ENCODE measurements around the gene DAPK1. TPM values are rescaled to one million over a fixed set of nuclear protein-coding genes. Genes with fewer than 3 reads are reported as not detected.

The DAPK1 gene
- total and polyA plus RNA-seq, 2 donors (not counting 1 experiment from before 2014, with no cell fraction given), result 1.7 to 2.8 TPM

GRCh38 chr9:87739546-87739945 is 241.9 kb downstream of the DAPK1 start:
- H3K79me2 ChIP-seq (ENCODE audit: control insufficient read depth, insufficient read depth, low read length), result no peaks in the 10 kb centered on the region
- intact Hi-C loops (cut with micrococcal nuclease), result no loop called here
- TF ChIP-seq EZH2 (IDR thresholded peaks at IDR 0.05; ENCODE audit: borderline replicate concordance, insufficient read depth, low read depth, low read length, poor library complexity, severe bottlenecking), result no peak
- TF ChIP-seq CTCF (IDR thresholded peaks at IDR 0.05), result no peak
- H3K4me1 Mint-ChIP-seq, result no peaks in the 10 kb centered on the region
- peaks cover 2% of the 10 kb centered on the region for H3K9me3 Mint-ChIP-seq (ENCODE audit: insufficient read depth)
- no peak overlapping the region for H3K4me2 ChIP-seq (replicated peaks; ENCODE audit: low read depth, low read length, poor library complexity, severe bottlenecking)
- H3K27ac ChIP-seq (ENCODE audit: low read length in 2 of 2), result no peak overlapping the region
- no peak overlapping the region for H3K4me3 Mint-ChIP-seq
- H3K4me3 ChIP-seq (ENCODE audit: control extremely low read depth in 1 of 5, extremely low read depth in 1 of 5, insufficient read depth in 1 of 5, low read depth in 2 of 5, low read length in 4 of 5), result no peak overlapping the region
- H3K27me3 Mint-ChIP-seq, result no peaks in the 10 kb centered on the region
- H3K4me1 ChIP-seq (ENCODE audit: control insufficient read depth in 2 of 2, insufficient read depth in 2 of 2, low read length in 2 of 2), result no peaks in the 10 kb centered on the region
- CTCF ChIA-PET, result no interaction called here
- no peak overlapping the region for H3K9ac ChIP-seq (ENCODE audit: low read length)
- H3K27ac Mint-ChIP-seq, result no peak overlapping the region
- no peak overlapping the region for H2AFZ ChIP-seq (ENCODE audit: insufficient read depth, low read depth, low read length, poor library complexity, severe bottlenecking)
- no peaks in the 10 kb centered on the region for H3K36me3 ChIP-seq (replicated peaks in 1 of 2; ENCODE audit: control extremely low read depth in 1 of 2, control insufficient read depth in 1 of 2, extremely low read depth in 1 of 2, insufficient read depth in 2 of 2, low read length in 1 of 2)
- H3K27me3 ChIP-seq (replicated peaks in 1 of 4; ENCODE audit: control extremely low read depth in 1 of 4, control insufficient read depth in 3 of 4, insufficient read depth in 4 of 4, low read length in 3 of 4), result no peaks in the 10 kb centered on the region
- no peaks in the 10 kb centered on the region for H4K20me1 ChIP-seq (ENCODE audit: control insufficient read depth, insufficient read depth, low read length, poor library complexity, severe bottlenecking)
- DNase-seq (no peak), ATAC-seq (ENCODE audit: low read depth) (no peak)
- H3K9me3 ChIP-seq (ENCODE audit: control extremely low read depth in 1 of 3, control insufficient read depth in 2 of 3, insufficient read depth in 1 of 3, low read length in 2 of 3), result no peaks in the 10 kb centered on the region
- POLR2A ChIA-PET, result no interaction called here
- 92% methylated on average over 2 of the region's 3 CpGs for WGBS (ENCODE audit: insufficient coverage)

DNA sequence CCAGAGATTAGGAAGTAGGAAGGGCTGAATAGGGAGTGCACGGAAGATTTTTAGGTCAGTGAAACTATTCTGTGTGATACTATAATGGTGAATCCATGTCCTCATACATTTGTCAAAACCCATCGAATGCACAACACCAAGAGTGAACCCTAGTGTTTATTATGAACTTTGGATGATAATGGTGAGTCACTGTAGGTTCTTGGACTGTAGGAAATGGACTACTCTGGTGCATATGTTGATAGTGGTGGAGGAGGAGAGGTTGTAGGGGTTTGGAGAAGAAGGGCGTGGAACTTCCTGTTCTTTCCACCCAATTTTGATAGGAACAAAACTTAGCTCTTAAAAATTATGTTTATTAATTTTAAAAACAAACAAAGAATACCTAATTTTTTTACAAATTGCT is 242.5 kb downstream of the DAPK1 start:
- H3K4me3 Mint-ChIP-seq, result no peak overlapping the region
- POLR2A ChIA-PET, result no interaction called here
- intact Hi-C loops (cut with micrococcal nuclease), result no loop called here
- WGBS (ENCODE audit: insufficient coverage), result 100% methylated on average over 1 of the region's 3 CpGs
- H3K9ac ChIP-seq (ENCODE audit: low read length), result no peak overlapping the region
- no peaks in the 10 kb centered on the region for H3K27me3 ChIP-seq (replicated peaks in 1 of 4; ENCODE audit: control extremely low read depth in 1 of 4, control insufficient read depth in 3 of 4, insufficient read depth in 4 of 4, low read length in 3 of 4)
- H2AFZ ChIP-seq (ENCODE audit: insufficient read depth, low read depth, low read length, poor library complexity, severe bottlenecking), result no peak overlapping the region
- H3K4me2 ChIP-seq (replicated peaks; ENCODE audit: low read depth, low read length, poor library complexity, severe bottlenecking), result no peak overlapping the region
- H3K79me2 ChIP-seq (ENCODE audit: control insufficient read depth, insufficient read depth, low read length), result no peaks in the 10 kb centered on the region
- no peaks in the 10 kb centered on the region for H3K27me3 Mint-ChIP-seq
- no peaks in the 10 kb centered on the region for H3K36me3 ChIP-seq (replicated peaks in 1 of 2; ENCODE audit: control extremely low read depth in 1 of 2, control insufficient read depth in 1 of 2, extremely low read depth in 1 of 2, insufficient read depth in 2 of 2, low read length in 1 of 2)
- CTCF ChIA-PET, result no interaction called here
- no peaks in the 10 kb centered on the region for H3K4me1 Mint-ChIP-seq
- H4K20me1 ChIP-seq (ENCODE audit: control insufficient read depth, insufficient read depth, low read length, poor library complexity, severe bottlenecking), result no peaks in the 10 kb centered on the region
- H3K9me3 Mint-ChIP-seq (ENCODE audit: insufficient read depth), result peaks cover 2% of the 10 kb centered on the region
- no peak overlapping the region for H3K4me3 ChIP-seq (ENCODE audit: control extremely low read depth in 1 of 5, extremely low read depth in 1 of 5, insufficient read depth in 1 of 5, low read depth in 2 of 5, low read length in 4 of 5)
- H3K4me1 ChIP-seq (ENCODE audit: control insufficient read depth in 2 of 2, insufficient read depth in 2 of 2, low read length in 2 of 2), result no peaks in the 10 kb centered on the region
- no peaks in the 10 kb centered on the region for H3K9me3 ChIP-seq (ENCODE audit: control extremely low read depth in 1 of 3, control insufficient read depth in 2 of 3, insufficient read depth in 1 of 3, low read length in 2 of 3)
- no peak for DNase-seq
- TF ChIP-seq EZH2 (IDR thresholded peaks at IDR 0.05; ENCODE audit: borderline replicate concordance, insufficient read depth, low read depth, low read length, poor library complexity, severe bottlenecking) (no peak), CTCF (IDR thresholded peaks at IDR 0.05) (no peak)
- no peak overlapping the region for H3K27ac Mint-ChIP-seq
- no peak overlapping the region for H3K27ac ChIP-seq (ENCODE audit: low read length in 2 of 2)
- ATAC-seq (ENCODE audit: low read depth), result no peak
